ENCODE data around the gene KLHL29.
A peak's percentile ranks its signal among the peaks of the same experiment; 100 is the strongest.

KLHL29 gene

DNA sequence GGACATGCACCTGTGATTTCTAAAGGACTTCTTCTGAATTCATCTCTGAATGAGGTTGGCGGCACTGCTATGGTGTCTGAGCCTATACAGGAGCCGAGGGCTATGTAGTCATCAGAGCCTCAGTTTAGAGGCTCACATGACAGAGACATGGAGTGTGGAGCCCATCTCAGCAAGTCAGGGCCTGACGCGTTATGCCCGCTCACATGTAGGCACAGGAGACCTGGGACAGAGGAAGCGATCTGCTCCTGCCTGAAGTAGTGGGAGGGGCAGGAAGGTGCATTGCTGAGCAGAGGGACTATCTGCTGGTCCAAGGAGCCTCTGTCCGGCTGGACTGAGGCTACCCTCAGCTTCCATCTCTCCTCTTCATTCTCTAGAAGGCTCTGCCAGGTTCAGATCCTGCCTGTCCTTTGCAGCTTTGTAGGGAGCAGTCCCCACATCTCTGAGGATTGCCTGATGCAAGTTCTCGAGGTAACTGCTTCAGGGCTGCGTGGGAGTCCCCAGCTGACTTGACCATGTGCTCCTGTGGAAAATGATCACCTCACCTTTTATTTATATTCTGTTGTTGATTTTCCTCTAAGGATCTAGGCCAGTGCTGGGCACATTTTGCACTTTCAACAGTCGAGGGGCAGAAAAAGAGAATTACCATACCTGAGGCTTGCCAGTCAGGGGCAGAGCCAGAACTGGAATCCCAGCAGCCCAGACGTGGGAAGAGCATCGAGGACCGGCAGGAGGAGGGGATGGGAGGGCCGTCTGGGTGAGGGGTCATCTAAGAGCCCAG lies 16.6 kb downstream of the KLHL29 start:
- no peak for DNase-seq (ENCODE audit: low read depth)
- H3K4me3 ChIP-seq (ENCODE audit: low read depth, low read length): no peak overlapping the region
- TF ChIP-seq, protein P1, sequence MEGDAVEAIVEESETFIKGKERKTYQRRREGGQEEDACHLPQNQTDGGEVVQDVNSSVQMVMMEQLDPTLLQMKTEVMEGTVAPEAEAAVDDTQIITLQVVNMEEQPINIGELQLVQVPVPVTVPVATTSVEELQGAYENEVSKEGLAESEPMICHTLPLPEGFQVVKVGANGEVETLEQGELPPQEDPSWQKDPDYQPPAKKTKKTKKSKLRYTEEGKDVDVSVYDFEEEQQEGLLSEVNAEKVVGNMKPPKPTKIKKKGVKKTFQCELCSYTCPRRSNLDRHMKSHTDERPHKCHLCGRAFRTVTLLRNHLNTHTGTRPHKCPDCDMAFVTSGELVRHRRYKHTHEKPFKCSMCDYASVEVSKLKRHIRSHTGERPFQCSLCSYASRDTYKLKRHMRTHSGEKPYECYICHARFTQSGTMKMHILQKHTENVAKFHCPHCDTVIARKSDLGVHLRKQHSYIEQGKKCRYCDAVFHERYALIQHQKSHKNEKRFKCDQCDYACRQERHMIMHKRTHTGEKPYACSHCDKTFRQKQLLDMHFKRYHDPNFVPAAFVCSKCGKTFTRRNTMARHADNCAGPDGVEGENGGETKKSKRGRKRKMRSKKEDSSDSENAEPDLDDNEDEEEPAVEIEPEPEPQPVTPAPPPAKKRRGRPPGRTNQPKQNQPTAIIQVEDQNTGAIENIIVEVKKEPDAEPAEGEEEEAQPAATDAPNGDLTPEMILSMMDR (IDR thresholded peaks at IDR 0.05; ENCODE audit: low read depth, low read length, missing control alignments): no peak

DNA sequence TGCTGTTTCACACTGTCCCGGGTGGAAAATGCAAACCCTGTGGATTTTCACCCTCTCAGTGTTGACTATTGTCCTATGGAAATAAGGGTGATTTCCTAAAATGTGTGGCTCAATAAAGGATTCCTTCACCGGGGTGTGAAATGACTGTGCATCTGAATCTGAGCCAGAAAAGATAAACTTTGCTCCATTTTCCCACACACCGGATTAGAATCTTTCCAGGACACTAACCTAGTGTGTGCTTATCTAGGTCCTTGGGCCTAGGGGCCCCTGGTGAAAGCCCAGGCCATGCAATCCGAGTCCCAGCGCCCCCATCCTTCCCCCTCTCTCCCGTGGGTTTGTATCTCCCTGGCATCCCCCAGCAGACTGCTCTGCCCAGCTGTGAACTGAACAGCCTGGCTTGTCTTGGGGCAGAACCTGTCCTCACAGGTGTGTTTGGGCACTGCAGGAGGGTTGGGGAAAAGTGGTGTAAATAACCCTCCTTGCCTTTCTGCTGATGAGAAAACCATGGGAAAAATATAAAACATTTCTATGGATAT lies 17.3 kb downstream of the KLHL29 start:
- no peak for DNase-seq (ENCODE audit: low read depth)
- TF ChIP-seq, protein P1 (IDR thresholded peaks at IDR 0.05; ENCODE audit: low read depth, low read length, missing control alignments): no peak
- no peak overlapping the region for H3K4me3 ChIP-seq (ENCODE audit: low read depth, low read length)

GRCh38 chr2:23404426-23404825 lies 19.4 kb downstream of the KLHL29 start:
- DNase-seq (ENCODE audit: low read depth): peak; percentile 38
- no peak overlapping the region for H3K4me3 ChIP-seq (ENCODE audit: low read depth, low read length)
- TF ChIP-seq, protein P1 (IDR thresholded peaks at IDR 0.05; ENCODE audit: low read depth, low read length, missing control alignments): peak; percentile 13

DNA sequence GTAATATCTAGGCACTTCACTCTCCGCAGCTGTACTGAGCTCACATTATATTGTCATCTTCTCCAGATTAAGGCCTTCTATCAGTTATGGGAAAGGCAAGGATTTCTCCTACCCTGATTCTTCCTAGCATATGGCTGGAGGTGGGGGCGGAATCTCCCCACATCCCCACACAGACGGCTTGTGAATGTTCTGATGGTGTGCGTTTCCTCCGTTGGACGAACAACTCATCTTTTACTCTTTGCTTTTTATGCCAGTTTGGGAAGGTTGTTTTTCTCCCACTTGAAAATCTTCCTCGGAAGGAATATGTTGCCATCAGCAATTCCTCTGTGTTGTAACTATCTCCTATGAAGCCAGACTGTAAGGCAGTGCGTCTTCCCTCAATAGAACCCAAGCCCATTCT lies 24.3 kb downstream of the KLHL29 start:
- no peak overlapping the region for H3K4me3 ChIP-seq (ENCODE audit: low read depth, low read length)
- TF ChIP-seq, protein P1 (IDR thresholded peaks at IDR 0.05; ENCODE audit: low read depth, low read length, missing control alignments): no peak
- no peak for DNase-seq (ENCODE audit: low read depth)

- H3K4me3 ChIP-seq (ENCODE audit: low read depth, low read length): no peak overlapping the region
- DNase-seq (ENCODE audit: low read depth): no peak
- TF ChIP-seq, protein P1 (IDR thresholded peaks at IDR 0.05; ENCODE audit: low read depth, low read length, missing control alignments): no peak
These were observed 25.6 kb downstream of the KLHL29 start for GRCh38 chr2:23410596-23410995.

DNA sequence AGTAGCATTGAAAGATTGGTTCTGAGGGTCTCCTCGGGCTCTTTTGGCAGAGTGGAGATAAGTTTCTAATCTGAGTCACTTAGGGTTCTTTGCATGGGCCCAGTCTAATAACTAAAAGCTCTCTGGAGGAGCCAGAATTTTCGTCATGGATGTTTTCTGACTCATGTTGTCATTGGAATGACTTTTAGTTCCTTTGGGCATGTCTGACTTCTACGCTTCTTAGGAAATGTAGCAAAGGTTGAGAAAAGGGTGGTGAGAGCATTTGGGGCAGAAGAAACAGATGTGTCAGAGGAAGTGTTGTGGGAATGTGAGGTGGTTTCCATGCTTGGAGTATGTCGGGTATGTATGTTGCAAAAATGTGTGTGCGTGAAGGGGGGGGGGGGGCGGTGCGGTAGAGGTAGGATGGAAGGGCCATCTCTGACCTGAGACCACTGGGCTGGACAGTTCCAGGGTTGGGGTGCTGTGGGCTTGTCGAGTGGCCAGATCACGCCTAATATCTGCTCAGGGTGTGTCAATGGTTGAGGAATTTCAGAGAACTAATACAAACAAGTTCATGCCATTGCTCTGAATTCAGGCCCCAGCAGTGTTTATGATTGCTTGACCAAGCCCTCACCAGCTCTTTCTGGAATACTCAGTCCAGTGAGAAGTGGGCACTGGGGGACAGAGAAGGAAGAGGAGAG lies 26.9 kb downstream of the KLHL29 start:
- DNase-seq (ENCODE audit: low read depth): no peak
- no peak overlapping the region for H3K4me3 ChIP-seq (ENCODE audit: low read depth, low read length)
- TF ChIP-seq, protein P1 (IDR thresholded peaks at IDR 0.05; ENCODE audit: low read depth, low read length, missing control alignments): no peak
